GM21447 (cell line): ENCODE results near the gene VGF.

Experiments
- ATAC-seq: cut with Tn5 transposase; IDR thresholded peaks from one replicate; pipeline ENCODE4 v1.9.1; 2021; ENCODE audit not compliant: unreplicated experiment

The VGF gene

DNA sequence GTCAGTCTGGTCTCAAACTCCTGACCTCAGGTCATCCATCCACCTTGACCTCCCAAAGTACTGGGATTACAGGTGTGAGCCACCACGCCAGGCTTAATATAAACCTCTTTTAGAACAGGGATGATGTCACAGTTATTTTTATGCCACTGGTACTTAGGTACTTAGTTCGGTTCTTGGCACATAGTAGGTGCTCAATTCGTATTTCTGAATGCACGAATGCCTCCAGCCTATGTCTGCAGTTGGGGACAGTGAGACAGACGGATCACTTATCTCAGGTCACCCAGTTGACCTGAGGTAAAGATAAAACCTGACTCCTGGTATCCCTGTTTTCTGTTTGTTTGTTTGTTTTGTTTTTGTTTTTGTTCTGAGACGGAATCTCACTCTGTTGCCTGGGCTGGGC, 20.8 kb upstream of the VGF start:
- ATAC-seq, result no peak

DNA sequence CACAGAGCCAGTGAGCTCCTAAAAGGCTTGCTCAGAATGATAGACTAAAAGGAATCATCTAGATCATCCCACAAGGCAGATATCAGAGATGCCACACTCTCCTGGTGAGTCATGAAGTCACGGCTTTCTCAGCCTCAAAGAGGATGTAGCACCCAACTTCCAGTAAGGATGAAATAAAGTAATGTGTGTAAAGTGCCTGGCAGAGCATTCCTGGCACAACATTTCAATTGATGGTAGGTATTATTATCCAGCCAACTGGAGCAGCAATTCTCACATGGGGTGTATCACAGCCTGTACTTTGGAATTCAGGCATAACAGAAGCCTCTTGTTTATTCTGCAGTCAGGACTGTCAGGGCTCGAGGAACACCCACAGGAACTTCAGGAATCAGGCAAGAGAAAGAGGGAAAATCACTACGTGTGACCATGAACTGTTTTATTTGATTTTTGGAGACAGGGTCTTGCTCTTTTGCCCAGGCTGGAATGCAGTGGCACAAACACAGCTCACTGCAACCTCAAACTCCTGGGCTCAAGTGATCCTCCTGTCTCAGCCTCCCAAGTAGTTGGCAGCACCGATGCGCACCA, 20.0 kb upstream of the VGF start:
- no peak for ATAC-seq

DNA sequence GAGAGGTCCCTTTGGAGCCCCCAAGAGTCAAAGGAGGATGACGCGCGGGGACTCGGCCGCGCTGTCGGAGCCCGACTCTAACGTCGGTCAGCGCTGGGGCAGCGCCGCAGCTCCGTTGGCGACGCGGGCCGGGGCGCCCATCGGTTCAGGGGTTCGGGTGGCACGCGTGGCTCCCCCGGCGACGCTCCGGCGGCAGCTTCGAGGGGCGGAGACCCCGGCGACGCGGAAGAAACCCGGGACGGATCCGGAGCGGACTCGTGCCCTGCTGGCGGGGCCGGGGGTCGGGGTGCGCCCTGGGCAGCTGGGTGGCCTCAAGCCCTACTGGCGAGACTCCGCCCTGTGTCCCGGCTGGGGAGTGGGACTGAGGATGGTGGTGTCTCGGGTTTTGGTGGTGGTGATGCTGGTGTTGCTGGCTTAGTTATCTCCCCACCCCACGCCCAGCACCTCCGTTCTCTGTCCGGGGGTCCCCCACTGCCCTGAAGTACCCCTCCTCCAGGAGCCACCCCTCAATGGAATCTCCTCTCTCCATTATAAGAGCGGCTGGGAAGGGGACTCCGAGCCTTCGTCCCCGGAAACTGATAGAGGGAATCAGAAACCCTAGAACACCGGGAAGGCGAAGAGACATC, 14.9 kb upstream of the VGF start, which contains the start of gene NAT16:
TSS of gene NAT16 (minus strand) at position 164 of the 626 bp plus-strand sequence. CDS start 5,486 bp downstream, outside the sequence.
- ATAC-seq, result no peak

DNA sequence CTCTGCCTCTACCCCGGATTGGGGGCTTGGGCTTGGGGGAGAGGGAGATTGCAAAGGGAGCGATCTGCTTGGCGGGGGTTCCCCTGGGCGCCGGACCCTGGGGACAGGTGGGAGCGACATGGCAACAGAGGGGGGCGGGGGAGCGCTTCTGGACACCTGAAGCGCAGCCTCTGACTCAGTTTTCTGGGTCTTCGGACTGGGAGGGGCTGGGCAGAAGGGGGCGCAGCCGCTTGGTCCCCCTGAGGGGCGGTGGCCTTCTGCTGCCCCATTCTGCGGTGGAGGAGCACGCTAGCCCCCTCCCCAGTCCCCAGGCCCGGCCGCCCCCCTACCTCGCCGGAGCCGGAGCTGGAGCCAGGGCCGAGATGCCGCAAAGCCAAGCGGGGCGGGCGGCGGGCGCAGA, 14.3 kb upstream of the VGF start:
- ATAC-seq, result no peak

DNA sequence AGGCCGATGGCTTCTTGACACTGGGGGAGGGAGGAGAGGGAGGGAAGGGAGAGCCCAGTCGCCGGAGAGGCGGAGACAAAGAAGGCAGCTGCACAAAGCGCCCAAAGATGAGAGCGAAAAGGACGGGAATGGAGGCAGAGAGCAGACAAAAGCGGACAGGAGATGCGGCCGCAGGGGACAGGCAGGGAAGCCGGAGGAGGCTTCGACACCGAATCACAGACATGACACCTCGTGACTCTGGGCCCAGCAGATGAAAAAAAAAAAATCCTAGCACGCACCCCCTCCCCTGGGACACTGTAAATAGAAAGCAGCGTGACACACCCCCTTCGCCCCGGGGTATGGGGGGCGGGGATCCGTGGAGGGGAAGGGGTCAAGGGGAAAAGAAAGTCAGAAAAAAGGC, 13.7 kb upstream of the VGF start:
- ATAC-seq, result no peak

DNA sequence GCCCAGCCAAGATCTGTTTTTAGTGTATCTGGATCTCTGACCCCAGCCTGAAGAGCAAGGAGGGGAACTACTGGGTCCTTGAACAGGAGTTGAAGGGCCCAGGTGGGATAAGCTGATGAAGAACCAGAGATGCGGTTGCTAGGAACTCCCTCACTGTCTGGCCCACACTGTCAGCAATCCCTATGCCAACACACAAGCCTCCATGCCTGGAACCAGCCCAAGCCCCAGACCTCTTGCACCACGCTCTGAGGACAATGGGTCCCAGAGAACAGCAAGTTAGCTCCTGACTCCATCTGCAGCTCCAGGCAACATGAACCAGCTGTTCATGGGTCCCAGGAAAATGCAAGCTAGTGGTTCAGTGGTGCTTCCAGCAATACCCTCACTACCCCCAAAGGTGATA, 12.3 kb upstream of the VGF start:
- no peak for ATAC-seq

DNA sequence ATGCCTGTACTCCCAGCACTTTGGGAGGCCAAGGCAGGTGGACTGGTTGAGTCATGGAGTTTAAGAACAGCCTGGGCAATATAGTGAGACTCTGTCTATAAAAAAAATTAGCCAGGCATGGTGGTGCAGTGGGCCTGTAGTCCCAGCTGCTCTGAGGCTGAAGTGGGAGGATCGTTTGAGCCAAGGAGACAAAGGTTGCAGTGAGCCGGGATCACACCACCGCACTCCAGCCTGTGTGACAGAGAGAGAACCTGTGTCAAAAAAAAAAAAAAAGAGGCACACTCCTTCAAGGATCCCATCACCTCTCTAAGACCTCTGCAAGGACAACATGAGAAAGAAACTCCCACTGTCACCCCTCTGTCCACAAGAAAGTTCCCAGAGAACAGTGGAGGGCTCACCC, 10.3 kb upstream of the VGF start:
- ATAC-seq, result no peak

DNA sequence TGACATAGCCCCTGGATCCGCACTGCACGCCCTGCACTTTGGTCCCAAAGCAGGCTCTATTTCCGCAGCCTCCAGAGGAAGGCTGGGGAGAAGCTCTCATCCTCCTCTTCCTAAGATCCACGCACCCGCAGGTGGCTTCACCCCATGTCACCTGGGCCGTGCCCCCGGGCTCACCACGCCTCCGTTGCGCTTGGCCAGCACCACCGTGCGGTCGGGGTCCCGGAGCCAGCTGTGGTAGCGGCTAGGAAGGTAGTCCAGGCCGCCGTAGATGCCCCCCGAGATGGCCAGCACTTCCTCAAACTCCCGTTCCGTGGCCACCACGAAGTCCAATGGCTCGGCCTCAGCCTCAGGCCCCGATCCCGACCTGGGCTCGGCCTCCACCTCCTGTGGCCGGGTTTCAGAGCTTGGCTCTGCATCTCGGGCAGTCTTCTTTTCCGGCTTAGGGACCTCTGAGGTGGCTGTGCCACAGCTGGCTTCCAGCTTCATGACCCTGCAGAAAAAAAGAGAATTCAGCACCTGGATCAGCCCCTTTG, 9.0 kb upstream of the VGF start:
- no peak for ATAC-seq

DNA sequence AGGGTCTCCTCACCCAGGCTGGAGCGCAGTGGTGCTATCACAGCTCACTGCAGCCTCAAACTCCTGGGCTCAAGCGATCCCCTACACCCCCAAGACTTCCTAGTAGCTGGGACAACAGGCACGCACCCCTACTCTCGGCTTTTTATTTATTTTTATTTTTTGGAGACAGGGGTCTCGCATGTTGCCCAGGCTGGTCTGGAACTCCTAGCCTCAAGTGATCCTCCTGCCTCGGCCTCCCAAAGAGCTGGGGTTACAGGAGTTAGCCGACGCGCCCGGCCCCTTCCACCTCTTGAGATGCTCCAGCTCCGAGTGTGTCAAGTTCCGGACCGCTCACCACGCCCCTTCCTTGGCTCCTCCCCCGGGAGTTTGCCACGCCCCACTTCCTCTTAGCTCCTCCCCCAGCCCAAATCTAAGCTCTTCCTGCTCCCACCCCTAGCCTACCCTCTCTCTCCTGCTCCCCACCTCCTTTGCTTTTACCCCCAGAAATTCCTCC, 8.4 kb upstream of the VGF start:
- ATAC-seq, result no peak

DNA sequence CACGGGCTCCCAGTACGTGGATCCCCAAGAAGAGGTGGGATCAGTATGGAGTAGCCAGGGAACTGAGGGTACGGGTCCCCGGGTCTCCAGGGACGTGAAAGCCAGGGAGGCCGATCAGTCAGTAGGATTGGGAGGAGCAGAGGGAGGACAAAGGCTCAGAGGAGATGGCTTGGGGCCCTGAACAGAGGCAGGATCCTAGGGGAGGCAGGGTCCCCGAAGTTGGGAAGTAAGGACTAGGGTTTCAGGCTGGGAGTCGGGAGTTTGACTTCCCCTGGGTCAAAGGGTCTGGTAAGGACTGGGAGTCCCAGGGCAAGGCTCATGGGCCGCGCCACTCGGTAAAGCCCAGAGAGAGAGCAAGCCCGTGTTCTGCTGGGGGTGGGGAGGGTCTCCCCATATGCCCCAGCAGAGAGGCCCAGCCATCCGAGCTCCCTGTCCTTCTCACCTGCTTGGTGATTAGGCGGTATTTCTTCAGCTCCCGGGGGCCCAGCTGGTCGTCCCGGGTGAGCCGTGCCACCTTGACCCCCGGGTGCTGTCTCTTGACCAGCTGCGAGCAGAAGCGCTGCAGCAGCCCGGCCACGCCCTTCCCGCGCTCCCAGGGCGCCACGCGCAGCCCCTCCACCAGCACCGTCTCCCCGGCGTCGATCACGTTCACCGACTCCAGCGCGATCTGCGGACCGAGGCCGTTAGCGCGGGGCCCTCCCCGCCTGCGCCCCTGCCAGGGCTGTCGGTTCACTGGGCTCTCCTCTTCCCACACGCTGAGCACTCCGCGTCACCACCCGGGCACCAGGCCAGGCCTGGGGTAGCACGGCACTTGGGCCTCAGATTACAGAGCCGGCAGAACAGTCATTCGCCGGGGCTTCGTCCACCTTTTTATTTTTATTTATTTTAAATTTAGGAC, 7.7 kb upstream of the VGF start:
- ATAC-seq, result no peak

DNA sequence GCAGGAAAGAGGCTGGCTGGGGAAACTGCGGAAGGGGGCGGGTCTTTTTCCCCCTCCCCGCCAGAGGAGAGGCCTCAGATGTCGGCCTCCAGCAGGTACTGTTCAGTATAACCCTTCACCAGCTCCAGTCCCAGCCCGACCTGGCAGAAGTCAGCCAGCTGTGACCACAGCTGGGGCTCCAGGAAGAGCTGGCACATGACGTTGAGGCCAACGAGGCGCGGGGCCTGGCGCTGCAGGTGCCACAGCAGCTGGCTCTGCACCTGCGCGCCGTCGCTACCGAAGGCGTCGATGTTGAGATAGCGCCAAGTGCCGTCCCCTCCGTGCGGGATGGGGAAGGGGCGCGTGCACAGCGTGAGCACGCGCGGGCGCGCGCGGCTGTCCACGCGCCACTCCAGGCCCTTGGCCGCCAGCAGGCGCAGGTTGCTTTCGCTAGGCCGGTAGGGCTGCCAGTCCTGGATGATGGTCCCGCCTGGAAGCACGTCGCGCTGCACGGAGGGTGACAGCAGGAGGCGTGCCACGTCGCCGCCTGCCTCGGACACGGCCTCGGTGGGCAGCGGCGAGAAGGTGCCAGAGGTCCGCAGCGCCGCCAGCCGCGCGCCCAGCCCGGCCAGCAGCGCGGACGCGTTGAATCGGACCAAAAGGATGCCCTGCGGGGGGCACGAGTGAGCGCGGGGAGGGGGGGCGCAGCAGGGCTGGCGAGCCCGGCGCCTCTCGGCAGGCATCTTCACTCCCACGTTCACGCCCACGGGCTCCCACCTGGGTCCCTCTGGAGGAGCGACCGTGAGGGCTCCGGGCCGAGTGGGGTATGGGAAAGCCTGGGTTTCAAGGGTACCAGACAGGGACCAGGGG, 6.9 kb upstream of the VGF start:
- ATAC-seq, result no peak

DNA sequence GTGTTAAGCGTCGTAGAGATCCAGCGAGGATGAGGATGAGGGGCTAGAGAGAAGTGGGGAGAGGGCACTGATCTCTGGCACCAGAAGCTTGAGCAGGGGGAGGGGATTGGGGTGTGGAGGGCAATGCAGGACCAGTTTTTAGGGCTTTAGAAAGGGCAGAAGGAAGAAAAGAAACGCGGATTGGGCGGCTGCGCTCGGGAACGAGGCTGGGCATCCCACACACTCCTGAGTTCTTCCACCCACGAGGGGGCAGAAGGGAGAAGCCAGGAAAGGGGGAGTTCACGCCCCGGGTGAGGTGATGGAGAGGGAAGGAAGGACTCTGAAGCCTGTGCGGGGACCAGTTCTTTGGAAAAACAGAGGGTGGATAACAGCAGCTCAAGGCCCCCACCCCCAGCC, 6.1 kb upstream of the VGF start:
- ATAC-seq, result no peak

DNA sequence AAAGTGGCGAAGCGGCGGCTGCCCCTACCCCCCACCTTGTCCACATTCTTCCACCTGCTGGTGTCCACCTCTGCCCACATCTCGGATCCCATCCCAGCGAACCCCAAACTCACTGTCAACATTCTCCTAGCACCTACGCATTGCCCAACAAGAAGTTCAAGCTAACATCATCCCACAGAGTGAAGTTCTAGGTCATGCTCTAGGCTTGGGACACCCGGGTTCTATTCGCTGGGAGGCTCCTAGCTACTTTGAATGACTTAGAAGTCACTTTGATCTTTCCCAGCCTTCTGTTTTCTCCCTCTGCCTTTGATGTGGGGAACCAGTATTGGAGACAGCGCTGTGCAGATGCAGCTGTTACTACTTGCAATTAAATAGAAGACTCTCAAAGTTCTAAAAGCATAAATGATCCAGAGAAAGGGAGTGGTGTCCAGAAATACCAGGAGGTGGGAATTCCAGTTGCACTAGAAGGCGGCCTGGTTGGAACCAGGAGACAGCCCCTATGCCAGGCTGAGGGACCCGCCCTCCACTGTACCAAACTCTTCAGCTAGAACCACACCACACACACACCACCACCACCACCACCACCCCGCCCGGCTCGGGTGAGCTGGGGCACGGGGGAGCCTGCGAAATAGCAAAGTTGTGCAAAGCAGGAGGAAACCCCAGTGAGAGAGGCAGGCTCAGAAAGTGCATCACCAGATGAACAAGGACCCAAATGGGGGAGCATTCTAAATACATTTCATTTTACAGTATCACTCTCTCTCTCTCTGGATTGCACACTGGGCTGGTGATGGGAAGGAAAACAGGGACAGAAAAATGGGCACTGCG, 5.5 kb upstream of the VGF start:
- ATAC-seq, result no peak

DNA sequence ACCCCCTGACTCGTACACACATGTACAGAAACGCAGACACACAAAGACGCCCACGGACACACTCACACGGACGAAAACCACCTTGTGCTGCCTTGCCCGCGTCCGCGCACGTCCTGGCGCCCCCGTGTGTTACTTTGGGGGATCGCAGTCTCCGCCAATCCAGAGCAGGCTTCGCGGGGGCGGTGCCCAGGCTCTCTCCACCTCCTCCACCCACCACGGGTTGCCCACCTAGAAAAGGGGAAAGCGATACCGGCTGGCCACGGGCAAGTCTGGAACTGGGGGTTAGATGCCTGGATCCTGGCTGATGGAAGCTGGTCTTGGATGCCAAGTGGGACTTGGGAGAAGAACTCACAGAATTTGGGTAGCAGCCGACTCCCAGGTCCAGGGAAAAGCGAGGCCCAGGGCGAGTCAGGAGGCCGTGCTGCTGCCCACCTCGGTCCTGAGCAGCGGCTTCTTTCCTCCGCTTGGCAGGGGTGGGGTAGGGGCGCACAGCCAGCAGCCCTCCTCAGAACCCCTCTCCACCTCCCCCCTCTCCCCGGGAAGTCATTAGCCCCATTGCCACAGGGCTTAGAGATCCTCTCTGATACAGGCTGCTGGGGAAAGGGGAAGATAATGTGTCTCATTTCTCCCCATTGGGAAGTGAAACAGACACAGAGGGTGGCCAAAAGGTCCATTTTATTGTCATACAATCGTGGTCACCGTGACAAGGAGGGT, 4.6 kb upstream of the VGF start:
- no peak for ATAC-seq

DNA sequence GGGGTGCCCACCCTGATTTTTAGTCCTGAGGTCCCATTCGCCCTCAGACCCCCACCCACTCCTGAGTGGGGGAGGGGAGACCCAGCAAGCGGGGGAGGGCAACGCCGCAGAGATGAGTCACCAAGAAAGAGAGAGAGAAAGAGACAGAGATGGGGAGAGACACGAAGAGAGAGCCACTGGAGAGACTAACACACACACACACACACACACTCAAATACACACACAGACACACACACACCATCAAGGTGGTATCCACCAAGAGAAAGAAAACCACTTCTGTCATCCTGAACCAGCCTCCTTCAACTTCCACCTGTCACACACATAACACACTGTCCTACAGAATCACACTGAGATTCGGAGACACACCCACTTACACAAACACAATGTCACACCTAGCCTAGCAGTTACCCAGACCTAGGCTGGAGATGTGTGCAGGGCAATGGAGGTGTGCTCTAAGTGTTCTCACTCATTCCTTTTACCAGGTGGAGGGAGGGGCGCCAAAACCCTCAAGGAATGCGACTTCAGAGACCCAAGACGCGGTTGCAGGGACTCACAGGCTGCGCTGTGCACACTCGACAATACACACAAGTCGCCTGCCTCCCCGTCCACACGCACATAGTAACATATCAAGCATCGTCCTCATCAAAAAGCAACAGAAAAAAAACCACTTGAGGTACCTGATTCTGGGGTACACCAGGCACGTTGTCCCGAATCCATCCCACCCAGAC, 3.9 kb upstream of the VGF start:
- no peak for ATAC-seq

DNA sequence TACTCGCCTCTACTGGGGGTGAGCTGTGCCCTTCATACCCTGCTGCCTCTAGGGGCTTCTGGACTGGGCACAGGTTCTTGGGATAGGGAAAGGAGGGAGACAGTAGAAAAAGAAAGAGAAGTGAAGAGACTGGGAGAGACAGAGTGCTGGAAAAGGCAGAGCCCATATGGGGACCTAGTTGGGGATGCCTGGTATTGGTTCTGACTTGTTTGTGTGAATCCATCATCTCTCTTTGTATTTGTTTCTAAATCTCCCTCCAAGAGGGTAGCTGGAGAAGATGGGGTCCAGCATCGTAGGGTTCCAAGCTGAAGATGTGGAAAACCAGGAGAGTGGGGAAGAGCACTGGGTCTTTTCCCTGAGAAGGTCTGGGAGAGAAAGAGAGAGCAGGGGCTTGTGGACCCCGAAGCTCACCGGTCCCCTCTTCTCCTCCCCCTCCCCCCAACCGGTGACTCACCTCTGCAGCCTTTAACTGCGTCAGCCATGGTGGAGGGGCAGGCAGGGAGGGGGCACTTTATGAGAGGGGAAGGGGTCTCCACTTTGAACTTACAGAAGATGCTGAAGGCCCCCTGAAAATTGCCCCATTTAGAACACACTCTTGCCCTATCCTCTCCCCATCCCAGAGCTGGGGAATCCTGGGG, 3.2 kb upstream of the VGF start:
- ATAC-seq, result no peak

DNA sequence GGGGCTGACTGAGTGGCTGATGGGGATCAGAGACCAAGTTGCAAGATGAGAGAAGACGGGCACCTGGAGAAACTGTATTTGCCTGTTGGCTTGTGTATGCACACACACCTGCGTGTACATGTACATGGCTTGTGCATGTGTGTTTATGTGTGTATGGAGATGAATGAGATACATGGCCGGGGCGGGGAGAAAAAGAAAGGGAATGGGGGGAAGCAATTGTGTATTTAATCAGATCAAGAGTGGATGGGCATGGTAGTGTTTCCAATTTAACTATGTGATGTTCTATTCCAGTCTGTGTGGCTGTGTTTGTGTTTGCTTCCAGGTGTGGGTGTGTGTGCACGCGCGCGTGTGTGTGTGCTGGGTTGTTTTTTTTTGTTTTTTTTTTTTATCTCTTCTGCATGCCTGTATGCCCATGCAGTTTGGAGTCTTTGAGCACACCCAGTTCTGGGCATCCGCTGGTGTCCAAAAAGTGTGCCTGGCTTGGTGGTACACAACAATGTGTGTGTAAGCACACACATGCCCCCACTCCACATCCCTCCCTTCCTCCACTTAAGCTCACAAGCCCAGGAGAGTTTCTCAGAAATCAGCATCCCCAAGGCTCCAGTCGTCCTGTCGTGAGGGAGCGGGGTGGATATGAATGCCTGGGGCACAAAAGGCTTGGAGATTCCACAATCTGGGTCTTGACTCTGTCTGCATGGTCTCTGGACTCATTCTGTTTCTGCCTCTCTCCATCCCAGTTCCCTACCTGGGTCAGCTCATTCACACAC, 2.5 kb upstream of the VGF start:
- ATAC-seq, result no peak
